Activated CD4-positive, alpha-beta T cell treated with anti-CD3 and anti-CD28 coated beads, Interleukin-2, Interleukin-4, amounts not matched to agents 100 ng/mL and 50 ng/mL, durations not matched to agents 16 hours and 8 hours (primary cell): ENCODE results near the gene UGT1A5.

Experiments
- DNase-seq: peaks from one replicate; pipeline ENCODE4 v3.0.0-alpha.2; 2020; ENCODE audit warnings: low spot score

The UGT1A5 gene

DNA sequence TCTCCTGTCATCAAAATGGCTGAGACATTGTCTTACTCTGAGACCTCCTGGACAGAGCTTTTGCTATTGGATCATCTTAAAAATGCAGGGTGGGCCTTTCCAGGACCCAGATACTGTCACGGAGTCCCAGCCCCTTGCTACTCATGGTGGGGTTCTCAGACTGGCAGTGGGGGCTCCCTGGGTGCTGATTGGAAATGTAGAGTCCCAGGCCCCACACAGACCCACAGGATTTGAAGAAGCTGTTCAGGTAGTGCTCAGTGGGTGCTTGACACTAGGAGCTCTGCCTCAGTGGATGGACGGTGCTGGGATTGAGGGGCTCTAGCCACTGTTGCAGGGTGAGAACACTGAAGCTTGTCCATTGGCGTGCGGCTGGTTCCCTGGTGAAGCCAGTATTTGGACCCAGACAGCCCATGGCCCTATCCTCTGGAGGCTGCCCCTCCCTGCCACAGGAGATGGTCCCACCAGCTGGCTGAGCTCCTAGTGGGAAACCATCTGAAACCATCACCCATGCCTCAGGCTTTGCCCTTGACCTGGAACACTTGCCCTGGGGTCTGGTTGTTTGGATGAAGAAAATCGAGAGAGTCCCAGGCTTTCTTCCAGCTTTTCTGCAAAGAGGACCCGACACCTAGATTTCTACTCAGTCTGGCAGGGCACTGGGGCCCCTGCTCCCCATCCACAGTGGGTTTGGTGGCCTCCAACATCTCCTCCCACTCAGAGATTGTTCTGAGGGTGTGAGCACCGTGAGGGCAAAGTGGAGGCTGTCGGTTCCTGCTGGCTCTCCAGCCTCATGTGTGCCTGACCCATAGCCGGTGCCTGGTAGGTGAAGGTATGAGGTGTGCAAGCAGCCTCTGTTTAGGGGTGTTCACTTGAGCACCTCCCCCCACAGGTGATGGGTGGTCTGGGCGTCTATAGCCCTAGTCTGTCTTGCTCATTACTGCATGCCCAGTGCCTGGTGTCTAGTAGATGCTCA, 95.5 kb downstream of the UGT1A5 start:
- DNase-seq = no peak

DNA sequence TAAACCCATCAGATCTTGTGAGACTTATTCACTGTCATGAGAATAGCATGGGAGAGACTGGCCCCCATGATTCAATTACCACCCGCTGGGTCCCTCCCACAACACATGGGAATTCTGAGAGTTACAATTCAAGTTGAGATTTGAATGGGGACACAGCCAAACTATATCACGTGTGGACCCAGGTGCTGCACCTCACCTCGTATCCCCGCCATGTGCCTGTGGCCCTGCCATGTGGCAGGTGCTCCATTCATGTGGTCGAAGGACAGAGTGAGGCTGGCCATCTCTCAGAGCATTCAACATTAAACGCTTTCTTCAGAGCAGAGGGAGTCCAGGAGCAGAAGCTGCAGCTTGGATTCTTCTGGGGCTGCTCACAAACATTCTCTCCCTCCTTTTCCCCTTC, 97.7 kb downstream of the UGT1A5 start:
- no peak for DNase-seq

DNA sequence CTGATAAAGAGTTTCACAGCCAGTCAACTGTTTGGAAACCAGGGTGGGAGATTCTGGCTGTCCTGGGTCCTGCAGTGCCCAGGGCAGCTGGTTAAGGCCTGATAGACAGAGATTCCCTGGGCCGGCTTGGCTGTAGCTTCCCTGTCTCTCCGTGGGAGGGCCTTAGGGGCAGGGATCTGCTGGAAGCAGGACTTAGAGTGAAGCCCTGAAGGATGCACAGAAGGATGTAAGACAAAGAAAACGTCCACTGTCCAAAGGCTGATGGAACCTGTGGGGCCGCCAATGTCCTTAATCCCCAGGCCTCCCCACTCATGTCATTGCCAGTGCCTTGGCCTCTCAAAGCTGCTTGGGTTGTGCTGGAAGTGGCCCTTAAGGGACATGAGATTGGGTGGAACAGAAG, 98.4 kb downstream of the UGT1A5 start:
- DNase-seq = no peak

DNA sequence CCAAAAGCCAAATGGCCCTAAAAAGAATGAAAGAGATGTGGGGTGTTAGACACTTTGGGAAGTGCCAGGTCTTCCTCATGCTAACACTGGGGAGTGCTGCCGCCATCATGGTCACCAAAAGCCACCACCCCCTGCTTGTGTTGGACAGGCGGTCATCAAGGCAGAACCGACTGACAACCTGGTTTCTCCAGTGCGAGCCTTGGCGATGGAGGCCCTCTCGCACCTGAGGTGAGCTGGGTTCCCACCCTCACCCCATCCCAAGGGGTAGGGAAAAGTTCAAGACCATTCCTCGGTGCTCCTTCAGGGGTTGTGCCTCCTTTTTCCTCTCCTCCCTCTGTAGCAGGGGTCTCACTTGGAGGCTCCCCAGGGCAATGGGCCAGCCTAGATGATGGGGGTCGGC, 99.0 kb downstream of the UGT1A5 start:
- no peak for DNase-seq

DNA sequence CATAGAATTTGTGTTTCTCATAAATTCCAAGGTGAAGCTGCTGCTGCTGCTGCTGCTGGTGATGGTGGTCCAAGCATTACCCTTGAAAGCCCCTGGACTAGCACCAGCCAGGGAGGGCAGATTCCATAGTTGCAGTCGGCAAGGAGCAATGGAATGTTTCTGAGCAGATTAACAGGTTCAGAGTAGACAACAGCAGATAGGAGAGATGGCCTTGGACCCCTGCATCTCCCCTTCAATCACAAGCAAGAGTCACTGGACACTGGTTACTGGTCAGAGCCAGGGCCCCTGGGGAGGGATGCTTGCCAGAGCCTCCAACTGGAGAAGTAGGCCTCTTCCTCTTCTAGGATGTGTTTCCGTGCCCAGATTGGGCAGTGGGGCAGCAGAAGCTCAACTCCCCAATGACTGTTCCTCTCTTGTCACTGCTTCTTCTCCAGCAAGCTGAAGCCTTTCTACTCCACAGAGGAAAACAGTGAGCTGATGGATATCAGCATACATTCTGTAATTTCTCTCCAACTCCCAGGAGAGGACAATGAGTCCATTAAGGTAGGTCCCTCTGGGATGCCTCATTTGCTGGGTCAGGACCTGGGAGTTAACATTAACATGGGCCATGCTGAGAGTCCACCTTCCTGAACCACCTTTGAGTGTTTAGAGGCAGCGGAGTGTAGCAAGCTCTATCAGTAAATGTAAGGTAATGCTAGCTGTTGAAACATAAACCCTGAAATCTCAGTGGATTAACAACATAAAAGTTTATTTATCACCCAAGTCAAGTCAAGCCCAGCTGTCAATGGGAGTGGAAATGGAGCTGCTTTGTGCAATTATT, 100.7 kb downstream of the UGT1A5 start:
- DNase-seq = no peak

DNA sequence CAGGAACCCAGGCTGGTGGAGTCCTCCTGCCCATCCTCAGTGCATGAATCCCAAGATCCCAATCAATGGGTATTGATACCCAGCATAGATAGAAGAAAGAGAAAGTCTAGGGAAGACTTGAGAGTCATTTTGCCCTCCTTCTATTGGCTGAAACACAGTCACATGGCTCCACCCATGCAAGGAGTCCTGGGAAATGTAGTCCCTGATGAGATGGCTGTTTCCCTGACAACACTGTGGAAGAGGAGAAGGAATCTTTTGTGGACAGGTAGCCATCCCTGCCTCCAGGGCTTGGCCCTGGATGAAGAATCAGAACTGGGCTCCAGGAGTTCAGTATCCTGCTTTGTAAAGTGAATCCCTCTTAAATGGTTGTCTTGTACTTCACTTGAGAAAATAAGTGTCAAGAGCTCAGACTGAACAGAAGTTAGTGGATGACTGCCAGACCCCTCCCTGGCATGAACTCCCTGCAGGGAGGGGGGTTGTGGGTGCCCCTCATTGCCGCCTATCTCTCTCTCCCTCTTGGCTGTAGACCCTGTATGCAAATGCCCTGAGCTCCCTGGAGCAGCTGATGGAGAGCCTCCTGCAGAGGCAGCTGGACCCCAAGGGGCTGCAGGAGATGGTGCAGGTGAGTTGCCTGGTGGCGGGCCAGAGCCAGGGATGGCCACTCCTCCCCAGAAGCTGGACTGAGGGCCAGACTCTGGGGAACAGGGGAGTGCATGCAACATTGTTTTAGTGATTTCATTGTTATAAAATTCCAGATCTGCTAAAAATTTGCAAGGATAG, 101.5 kb downstream of the UGT1A5 start:
- no peak for DNase-seq

DNA sequence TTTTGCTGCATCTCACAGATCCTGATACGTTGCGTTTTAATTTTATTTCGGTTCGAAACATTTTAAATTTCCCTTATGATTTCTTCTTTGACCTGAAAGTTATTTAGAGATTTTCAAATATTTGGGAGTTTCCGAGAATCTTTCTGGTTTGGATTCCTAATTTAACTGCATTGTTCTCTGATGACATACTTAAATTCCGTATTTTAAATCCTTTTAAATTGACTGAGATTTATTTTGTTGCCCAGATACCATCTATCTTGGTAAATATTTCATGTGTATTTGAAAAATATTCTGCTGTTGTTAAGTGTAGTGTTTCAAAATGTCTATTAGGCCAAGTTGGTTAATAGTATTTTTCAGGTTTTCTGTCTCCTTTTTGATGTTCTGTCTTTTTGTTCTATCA, 103.2 kb downstream of the UGT1A5 start:
- DNase-seq = no peak

DNA sequence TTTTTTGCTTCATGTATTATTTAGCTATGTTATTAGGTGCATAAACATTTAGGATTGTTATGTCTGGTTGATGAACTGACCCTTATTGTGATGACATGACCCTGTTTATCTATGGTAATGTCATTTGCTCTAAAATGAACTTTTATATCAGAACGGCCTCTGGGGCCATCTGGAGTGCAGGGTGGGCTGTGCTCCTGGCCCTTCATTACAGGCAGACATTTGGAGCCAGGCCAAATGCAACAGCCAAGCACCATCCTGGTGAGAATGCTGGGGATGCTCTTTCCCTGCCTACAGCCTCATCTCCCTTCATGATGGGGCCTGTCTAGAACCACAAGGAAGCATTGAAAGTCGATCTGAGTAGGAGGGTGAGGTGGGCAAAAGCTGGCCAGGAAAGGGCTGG, 103.6 kb downstream of the UGT1A5 start:
- no peak for DNase-seq

DNA sequence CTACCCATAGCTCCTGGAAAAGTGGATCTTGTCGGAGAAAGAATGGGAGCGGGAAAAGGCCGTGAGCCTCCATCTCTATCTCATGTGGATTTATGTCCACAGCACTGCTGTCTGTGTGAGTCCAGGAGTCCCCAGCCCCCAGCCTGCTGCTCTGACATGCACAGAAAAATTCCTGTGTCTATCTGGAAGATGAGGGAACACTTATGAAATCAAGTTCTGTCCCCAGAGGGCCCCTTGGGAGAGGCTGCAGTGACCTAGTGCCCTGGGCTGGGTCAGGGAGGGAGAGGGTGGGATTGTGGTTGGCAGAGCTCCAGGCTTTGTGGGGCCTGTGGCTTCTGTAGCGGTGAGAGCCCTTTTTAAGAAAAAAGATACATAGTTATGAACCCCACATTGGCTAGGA, 104.1 kb downstream of the UGT1A5 start:
- DNase-seq = no peak

DNA sequence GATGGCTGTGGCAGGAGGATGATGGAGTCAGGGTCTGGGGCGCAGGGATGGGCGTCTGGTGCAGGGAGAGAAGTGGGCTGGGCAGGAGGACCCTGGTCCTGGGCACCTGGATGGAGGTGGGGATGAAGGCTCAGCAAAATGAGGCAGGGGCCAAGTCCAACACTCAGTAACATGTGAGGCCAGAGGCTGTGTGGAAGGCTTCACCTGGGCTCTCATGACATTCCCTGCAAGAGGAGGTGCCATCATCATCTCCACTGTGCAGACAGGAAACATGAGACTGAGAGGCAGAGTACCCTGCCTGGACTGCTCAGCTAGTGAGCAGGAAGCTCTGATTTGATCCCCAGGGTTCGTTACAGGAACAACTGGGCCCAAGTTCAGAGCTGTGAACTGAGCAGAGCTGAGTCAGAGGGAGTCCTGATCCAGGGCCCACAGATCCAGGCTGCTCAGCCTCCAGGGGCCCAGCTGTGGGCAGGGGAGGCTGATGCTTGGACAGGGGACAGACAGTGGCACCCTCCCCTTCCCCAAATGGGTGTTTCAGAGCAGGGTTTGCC, 104.7 kb downstream of the UGT1A5 start:
- DNase-seq = no peak

DNA sequence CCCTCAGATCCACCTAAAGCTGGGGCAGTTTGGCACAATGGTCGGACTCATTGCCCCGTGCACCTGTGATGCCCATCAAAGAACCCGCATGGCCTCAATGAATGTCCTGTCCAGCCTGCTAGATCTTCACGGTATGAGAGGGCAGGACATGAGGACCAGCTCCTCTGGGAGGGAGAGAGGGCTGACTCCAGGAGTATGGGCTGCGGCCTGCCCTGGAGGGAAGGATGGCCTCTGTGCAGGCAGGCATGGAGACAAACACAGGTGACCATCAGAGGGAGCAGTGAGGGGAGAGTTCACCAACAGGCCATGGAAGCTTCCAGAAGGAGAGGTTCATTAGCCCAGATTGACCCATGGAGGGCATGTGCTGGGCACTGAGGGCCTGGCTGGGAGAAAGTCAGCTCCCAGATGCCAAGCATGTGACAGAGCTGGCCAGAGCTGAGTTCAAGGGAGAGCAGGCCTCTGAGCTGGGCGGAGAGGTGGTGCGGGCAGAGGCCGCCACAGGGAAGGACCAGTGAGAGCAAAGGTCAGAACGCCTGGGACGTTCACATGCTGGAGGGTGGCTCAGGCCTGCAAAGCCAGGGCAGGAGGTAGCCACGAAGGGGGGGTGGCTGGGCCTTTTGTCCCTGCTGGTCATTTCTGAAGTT, 105.4 kb downstream of the UGT1A5 start:
- no peak for DNase-seq

DNA sequence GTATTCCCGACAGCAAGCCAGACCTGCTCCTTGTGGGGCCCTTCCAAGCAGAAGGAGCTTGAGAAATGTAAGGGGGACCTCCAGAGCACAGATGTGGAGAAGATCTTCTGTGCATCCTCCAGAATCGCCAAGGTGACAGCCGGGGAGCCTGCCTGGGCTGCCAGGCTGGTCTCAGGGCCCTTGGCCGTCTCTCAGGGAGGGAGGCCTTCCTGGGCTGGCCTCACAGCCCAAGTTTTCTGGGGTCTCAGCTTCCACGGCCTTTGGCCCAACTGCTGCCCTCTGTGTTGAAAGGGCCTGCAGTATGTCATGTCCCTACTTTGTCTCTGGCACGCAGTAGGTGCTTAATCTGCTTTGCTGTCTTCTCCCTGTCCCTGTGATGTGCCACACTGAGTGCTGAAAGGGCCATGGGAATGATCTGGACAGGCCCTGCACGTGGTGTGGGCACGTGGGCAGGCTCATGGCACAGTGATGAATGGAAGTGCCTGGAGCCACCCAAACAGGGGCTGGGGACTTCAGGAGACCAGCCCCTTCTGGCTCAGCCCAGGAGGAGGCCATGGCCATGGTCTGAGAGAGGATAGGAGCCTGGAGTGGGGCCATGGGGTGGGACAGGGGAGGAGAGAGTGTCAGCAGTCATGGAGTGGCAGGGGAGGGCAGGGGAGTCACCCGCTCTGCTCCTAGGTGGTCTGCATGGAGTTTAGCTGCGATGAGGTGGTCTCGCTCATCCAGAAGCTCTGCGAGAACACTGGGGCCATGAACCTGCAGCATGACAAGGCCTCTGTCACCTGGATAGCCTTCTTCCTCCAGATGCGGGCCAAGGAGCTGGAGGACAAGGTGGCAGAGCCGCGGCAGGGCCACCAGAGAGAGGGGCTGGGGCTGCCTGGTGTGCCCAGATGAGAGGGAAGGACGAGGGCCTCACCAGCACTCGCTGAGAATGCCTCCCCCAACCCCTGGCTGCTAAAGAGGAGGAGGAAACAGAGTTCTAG, 106.2 kb downstream of the UGT1A5 start:
- no peak for DNase-seq

DNA sequence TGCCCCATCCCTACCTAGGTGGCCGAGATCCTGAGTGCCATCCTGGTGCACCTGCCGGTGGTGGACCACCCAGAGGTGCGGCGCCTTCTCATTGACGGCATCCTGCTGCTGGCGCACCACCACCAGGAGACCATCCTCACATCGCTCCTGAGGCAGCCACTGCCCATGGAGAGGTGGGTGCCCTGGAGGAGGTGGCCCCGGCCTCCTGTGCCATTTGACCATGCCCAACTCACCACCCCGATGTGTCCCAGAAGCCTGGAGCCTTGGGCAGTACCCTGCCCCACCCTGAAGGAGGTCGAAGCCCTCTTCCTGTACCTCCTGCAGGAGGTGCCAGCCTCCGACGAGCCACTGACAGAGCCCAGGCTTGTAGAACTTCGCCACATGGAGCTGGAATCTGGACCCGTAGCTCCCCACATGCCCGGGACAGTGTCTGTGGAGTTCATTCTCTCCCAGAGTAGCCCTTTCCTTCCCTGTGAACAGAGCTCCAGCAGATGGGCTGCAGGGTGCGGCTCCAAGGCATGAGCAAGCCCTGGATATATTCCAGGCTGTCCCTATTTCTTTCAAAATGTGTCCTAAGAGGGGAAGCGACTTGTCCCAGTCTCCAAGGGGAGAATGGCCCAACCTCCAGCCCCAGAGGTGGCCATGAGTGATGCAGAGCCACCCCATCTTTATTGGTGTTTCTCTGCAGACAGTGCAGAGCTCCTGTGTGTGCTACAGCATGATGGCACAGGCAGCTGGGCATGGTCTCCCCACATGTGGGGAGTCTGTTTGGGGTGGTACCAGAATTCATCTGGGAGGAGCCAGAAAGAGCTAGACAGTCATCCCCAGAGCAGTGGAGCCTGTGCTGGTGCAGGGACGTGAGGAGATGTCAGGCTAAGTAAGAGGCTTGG, 107.4 kb downstream of the UGT1A5 start:
- DNase-seq = no peak

DNA sequence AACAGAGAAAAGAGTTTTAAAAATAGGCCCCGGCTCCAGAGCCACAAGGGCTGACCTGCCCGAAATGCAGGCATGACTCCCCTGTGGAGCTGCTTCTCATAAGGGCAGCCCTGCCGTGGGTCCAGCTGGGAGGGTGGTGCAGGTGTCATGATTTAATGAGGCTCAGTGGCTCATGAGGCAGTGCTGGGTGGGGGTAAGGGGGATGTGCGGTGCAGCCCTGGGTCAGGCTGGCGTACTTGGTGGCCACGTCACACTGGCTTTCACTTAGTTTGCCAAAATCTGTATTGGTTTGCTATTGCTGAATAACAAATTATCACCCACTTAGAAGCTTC, 108.0 kb downstream of the UGT1A5 start:
- no peak for DNase-seq

DNA sequence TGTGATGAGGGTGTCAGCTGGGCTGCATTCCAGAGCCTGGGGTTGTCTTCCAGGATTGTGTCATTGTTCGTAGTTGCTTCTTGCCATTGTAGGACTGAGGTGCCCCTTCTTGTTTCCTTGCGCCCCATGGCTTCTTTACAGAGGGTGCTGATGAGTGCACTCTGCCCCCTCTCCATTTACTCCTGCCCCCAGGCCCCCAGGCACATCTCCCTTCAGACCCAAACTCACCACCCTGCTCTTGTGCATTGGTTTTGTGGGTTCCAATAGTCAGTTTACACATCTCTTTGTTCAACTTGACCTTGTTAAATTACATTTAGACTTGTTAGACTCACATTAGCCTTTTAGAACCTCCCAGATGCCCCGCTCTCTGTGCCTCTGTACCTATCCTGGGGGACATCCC, 108.5 kb downstream of the UGT1A5 start:
- DNase-seq = no peak

DNA sequence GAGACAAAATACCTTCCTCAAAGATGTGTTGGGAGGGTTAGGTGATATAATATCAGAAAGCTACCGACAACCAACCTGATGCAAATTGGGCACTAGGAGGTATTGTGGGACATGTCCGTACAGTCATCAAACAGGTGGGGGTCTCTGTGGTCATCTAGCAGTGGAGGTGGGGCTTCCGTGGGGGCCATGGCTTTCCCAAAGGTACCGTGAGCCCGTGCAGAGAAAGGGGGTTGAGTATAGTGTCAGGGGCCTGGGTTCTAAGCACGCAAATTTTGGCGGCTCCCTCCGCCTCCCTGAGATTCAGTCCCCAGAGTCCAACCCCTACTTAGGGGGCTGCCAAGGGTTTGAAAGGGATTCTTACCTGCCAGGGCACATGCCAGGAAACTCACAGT, 109.0 kb downstream of the UGT1A5 start:
- no peak for DNase-seq

DNA sequence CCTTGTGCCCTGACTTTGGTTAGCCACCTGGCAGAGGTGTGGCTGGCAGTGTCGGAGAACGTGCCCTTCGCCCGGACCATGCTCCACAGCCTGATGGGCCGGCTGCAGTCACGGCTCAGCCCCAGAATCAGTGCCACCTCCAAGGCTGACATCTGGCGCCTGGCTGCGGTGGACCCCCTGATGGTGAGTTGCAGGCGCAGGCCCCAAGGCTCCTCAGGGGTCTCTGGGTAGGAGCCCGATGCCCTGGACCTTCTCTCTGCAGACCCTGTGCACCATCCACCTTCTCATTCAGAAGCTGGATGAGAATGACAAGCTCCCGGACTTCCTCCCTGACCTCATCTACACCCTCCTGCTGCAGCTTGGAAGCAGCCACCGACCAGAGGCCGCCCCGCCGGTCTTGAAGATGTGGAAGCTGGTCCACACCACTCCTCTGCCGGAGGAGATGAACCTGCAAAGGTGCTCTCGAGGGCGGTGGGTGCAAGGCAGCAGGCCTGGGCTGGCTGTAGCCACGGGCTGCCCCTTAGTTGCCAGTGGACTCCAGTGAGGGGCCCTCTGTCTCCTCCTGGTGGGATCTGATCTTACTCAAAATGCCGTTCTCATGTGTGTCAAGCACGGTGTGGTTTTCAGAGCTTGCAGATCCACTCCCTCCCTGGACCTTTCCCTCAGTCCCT, 109.5 kb downstream of the UGT1A5 start:
- DNase-seq = no peak
